ENCODE measurements around the gene UCK2. TPM values are rescaled to one million over a fixed set of nuclear protein-coding genes. Genes with fewer than 3 reads are reported as not detected.

The UCK2 gene
- total RNA-seq, 1 donor from 2014 or later = 111 TPM

DNA sequence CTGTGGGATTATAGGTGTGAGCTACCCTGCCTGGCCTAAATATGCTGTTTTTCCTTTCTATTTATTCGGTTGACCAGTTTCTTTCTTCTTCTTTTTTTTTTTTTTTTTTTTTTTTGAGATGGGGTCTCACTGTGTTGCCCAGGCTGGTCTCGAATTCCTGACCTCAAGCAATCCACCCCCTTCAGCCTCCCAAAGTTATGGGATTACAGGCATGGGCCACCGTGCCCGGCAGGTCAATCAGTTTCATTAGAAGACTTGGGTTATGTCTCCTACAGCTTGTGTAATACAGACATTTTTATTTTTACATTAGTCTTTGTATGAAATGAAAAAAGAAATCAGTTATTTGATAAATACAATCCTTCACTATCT lies 61.1 kb downstream of the UCK2 start:
- peaks cover 69% of the 10 kb centered on the region for H3K79me2 ChIP-seq (ENCODE audit: insufficient read depth, low read length)

DNA sequence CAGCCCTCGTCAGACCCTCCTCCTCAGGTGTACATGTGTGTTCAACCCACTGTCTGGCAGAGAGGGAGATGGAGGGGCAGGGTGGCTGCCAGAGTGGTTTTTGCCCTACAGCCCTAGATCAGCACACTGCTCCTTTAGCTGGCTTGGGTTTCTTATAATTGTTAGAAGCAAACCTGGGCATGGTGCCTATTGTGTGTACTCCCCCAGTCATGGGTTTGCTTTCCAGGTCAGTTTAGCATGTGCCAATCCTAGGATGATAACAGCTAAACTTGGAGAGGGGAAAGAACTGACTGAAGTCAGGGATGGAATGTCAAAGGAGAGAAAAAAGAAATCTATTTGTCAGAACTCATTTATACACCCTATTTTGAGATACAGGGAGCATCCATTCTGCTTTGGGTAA lies 63.3 kb downstream of the UCK2 start:
- Histone ChIP-seq H3K4me3 (ENCODE audit: insufficient read depth, low read depth, low read length) (no peak overlapping the region), H3K36me3 (ENCODE audit: insufficient read depth, low read length) (peaks cover 3% of the 10 kb centered on the region), H3K4me1 (ENCODE audit: insufficient read depth, low read length) (peaks cover 27% of the 10 kb centered on the region), H3K79me2 (ENCODE audit: insufficient read depth, low read length) (peaks cover 50% of the 10 kb centered on the region), H2AFZ (ENCODE audit: low read depth, low read length) (no peak overlapping the region), H4K20me1 (ENCODE audit: insufficient read depth, low read length) (peaks cover 14% of the 10 kb centered on the region), H3K27me3 (ENCODE audit: insufficient read depth, low read length) (no peaks in the 10 kb centered on the region), H3K4me2 (ENCODE audit: low read length) (no peak overlapping the region), H3K9ac (ENCODE audit: low read length) (peak overlapping the region; percentile 48), H3K9me3 (ENCODE audit: insufficient read depth, low read depth, low read length) (no peaks in the 10 kb centered on the region), H3K27ac (ENCODE audit: low read depth, low read length) (peak overlapping the region; percentile 61)
- peaks cover 71% of the 10 kb centered on the region for H3K4me1 Mint-ChIP-seq (ENCODE audit: low read depth, unreplicated experiment)
- H3K4me3 Mint-ChIP-seq (ENCODE audit: unreplicated experiment) = no peak overlapping the region
- no peaks in the 10 kb centered on the region for H3K27me3 Mint-ChIP-seq (ENCODE audit: low read depth, unreplicated experiment)
- no peak for FAIRE-seq
- DNase-seq (ENCODE audit: low read depth) = no peak
- peak overlapping the region; percentile 71 for H3K27ac Mint-ChIP-seq (ENCODE audit: unreplicated experiment)
- H3K9me3 Mint-ChIP-seq (ENCODE audit: unreplicated experiment) = no peaks in the 10 kb centered on the region
- H3K36me3 Mint-ChIP-seq (ENCODE audit: low read depth, unreplicated experiment) = peaks cover 28% of the 10 kb centered on the region
- TF ChIP-seq CTCF (IDR thresholded peaks at IDR 0.05; ENCODE audit: insufficient read depth, low read depth, low read length) = no peak
- TF ChIP-seq EZH2 (IDR thresholded peaks at IDR 0.05; ENCODE audit: insufficient read depth, low read length) = no peak

More for the DNA sequence above, 61.1 kb downstream of the UCK2 start:
- DNase-seq (ENCODE audit: low read depth) (no peak), FAIRE-seq (no peak)
- H3K27me3 ChIP-seq (ENCODE audit: insufficient read depth, low read length) = no peaks in the 10 kb centered on the region
- peaks cover 3% of the 10 kb centered on the region for H3K36me3 ChIP-seq (ENCODE audit: insufficient read depth, low read length)
- TF ChIP-seq EZH2 (IDR thresholded peaks at IDR 0.05; ENCODE audit: insufficient read depth, low read length) = no peak
- TF ChIP-seq CTCF (IDR thresholded peaks at IDR 0.05; ENCODE audit: insufficient read depth, low read depth, low read length) = no peak
- H3K9me3 ChIP-seq (ENCODE audit: insufficient read depth, low read depth, low read length) = no peaks in the 10 kb centered on the region
- no peak overlapping the region for H3K4me2 ChIP-seq (ENCODE audit: low read length)
- Mint-ChIP-seq H3K4me1 (ENCODE audit: low read depth, unreplicated experiment) (peaks cover 71% of the 10 kb centered on the region), H3K27me3 (ENCODE audit: low read depth, unreplicated experiment) (no peaks in the 10 kb centered on the region), H3K9me3 (ENCODE audit: unreplicated experiment) (no peaks in the 10 kb centered on the region), H3K27ac (ENCODE audit: unreplicated experiment) (no peak overlapping the region), H3K36me3 (ENCODE audit: low read depth, unreplicated experiment) (peaks cover 21% of the 10 kb centered on the region), H3K4me3 (ENCODE audit: unreplicated experiment) (no peak overlapping the region)
- H4K20me1 ChIP-seq (ENCODE audit: insufficient read depth, low read length) = peaks cover 30% of the 10 kb centered on the region
- no peak overlapping the region for H3K4me3 ChIP-seq (ENCODE audit: insufficient read depth, low read depth, low read length)
- H3K9ac ChIP-seq (ENCODE audit: low read length) = no peak overlapping the region
- H3K27ac ChIP-seq (ENCODE audit: low read depth, low read length) = no peak overlapping the region
- H2AFZ ChIP-seq (ENCODE audit: low read depth, low read length) = no peak overlapping the region
- H3K4me1 ChIP-seq (ENCODE audit: insufficient read depth, low read length) = peaks cover 14% of the 10 kb centered on the region

DNA sequence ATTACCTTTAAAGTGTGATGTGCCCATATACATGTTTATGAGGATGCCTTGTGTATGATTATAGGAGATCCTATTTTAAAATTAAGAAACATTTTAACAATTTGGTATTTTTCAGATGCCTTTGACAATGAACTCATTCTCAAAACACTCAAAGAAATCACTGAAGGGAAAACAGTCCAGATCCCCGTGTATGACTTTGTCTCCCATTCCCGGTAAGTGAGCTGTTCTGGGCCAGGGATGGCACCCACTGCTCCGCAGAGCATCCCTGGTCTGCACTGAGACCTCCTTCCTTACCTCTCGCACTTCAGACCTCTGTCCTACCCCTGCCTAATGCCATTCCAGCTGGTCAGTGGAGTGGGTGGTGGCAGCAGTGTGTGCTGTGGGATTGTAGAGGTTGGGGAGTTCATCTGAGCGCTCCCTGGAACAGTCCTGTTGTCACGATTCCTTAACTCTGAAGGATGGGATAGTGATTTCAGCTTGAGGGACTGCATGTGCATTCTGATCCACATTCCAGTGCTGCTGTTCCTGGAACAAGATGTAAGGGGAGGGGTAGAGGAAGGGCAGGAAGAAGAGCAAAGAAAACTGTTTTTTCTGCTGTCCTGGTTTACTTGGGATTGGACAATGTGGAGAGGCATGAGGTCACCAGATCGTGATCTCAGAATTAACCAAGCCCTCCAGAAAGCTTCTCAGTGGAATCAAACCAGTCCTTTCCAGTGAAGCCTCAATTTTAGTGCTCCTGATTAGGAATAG lies 63.9 kb downstream of the UCK2 start:
- Mint-ChIP-seq H3K27ac (ENCODE audit: unreplicated experiment) (peak overlapping the region; percentile 93), H3K4me3 (ENCODE audit: unreplicated experiment) (no peak overlapping the region), H3K36me3 (ENCODE audit: low read depth, unreplicated experiment) (peaks cover 29% of the 10 kb centered on the region), H3K4me1 (ENCODE audit: low read depth, unreplicated experiment) (peaks cover 73% of the 10 kb centered on the region), H3K9me3 (ENCODE audit: unreplicated experiment) (no peaks in the 10 kb centered on the region), H3K27me3 (ENCODE audit: low read depth, unreplicated experiment) (no peaks in the 10 kb centered on the region)
- Histone ChIP-seq H3K27ac (ENCODE audit: low read depth, low read length) (peak overlapping the region; percentile 61), H3K9me3 (ENCODE audit: insufficient read depth, low read depth, low read length) (no peaks in the 10 kb centered on the region), H3K36me3 (ENCODE audit: insufficient read depth, low read length) (peaks cover 3% of the 10 kb centered on the region), H3K4me3 (ENCODE audit: insufficient read depth, low read depth, low read length) (no peak overlapping the region), H3K79me2 (ENCODE audit: insufficient read depth, low read length) (peaks cover 44% of the 10 kb centered on the region), H3K4me2 (ENCODE audit: low read length) (peak overlapping the region; percentile 31), H3K27me3 (ENCODE audit: insufficient read depth, low read length) (no peaks in the 10 kb centered on the region), H2AFZ (ENCODE audit: low read depth, low read length) (no peak overlapping the region), H4K20me1 (ENCODE audit: insufficient read depth, low read length) (peaks cover 9% of the 10 kb centered on the region), H3K9ac (ENCODE audit: low read length) (peak overlapping the region; percentile 48), H3K4me1 (ENCODE audit: insufficient read depth, low read length) (peaks cover 33% of the 10 kb centered on the region)
- TF ChIP-seq CTCF (IDR thresholded peaks at IDR 0.05; ENCODE audit: insufficient read depth, low read depth, low read length) = no peak
- TF ChIP-seq EZH2 (IDR thresholded peaks at IDR 0.05; ENCODE audit: insufficient read depth, low read length) = no peak
- FAIRE-seq (no peak), DNase-seq (ENCODE audit: low read depth) (peak; percentile 60)
